HG03521 (cell line): ENCODE measurements around the gene COL5A3.
"Not testable (repeated sequence)": the region's sequence is repeated elsewhere in the genome, so short reads cannot be mapped to it uniquely, and the experiment has no call there.

Source experiments
- ATAC-seq: cut with Tn5 transposase; IDR thresholded peaks from one replicate; pipeline ENCODE4 v1.9.1; 2021; ENCODE audit warnings: mild to moderate bottlenecking, moderate library complexity; ENCODE audit not compliant: unreplicated experiment

Gene COL5A3

GRCh38 chr19:10010247-10010691 lies at the start of gene COL5A3:
TSS of gene COL5A3 (minus strand) at chr19:10010504. CDS start at chr19:10010385, 119 bp downstream.
- ATAC-seq: no peak

- ATAC-seq: no peak
Observed at GRCh38 chr19:10052602-10053360, 42.5 kb upstream of the COL5A3 start.

GRCh38 chr19:10049626-10050025 lies 39.3 kb upstream of the COL5A3 start:
- no peak for ATAC-seq

GRCh38 chr19:10045371-10045770 lies 35.1 kb upstream of the COL5A3 start:
- no peak for ATAC-seq

GRCh38 chr19:10044390-10044789 lies 34.1 kb upstream of the COL5A3 start:
- ATAC-seq: no peak

GRCh38 chr19:10043286-10043927 lies 33.1 kb upstream of the COL5A3 start:
- no peak for ATAC-seq

GRCh38 chr19:10037809-10038208 lies 27.5 kb upstream of the COL5A3 start:
- ATAC-seq: no peak

GRCh38 chr19:10037367-10037766 lies 27.1 kb upstream of the COL5A3 start:
- ATAC-seq: no peak

GRCh38 chr19:10036601-10037071 lies 26.3 kb upstream of the COL5A3 start:
- ATAC-seq: no peak

- ATAC-seq: no peak
Observed at GRCh38 chr19:10033614-10034013, 23.3 kb upstream of the COL5A3 start.

GRCh38 chr19:10027158-10027997 lies 17.1 kb upstream of the COL5A3 start:
- ATAC-seq: no peak

- no peak for ATAC-seq
Observed at GRCh38 chr19:10026744-10027143, 16.4 kb upstream of the COL5A3 start.

- ATAC-seq: not testable (repeated sequence)
Observed at GRCh38 chr19:10023096-10023495, 12.8 kb upstream of the COL5A3 start.

GRCh38 chr19:10021863-10022262 lies 11.6 kb upstream of the COL5A3 start:
- ATAC-seq: no peak

GRCh38 chr19:10021446-10021845 lies 11.1 kb upstream of the COL5A3 start:
- no peak for ATAC-seq

- no peak for ATAC-seq
Observed at GRCh38 chr19:10020851-10021250, 10.5 kb upstream of the COL5A3 start.

GRCh38 chr19:10019246-10019645 lies 8.9 kb upstream of the COL5A3 start:
- ATAC-seq: no peak

GRCh38 chr19:10018786-10019185 lies 8.5 kb upstream of the COL5A3 start:
- no peak for ATAC-seq

- ATAC-seq: no peak
Observed at GRCh38 chr19:10018263-10018662, 8.0 kb upstream of the COL5A3 start.

- no peak for ATAC-seq
Observed at GRCh38 chr19:10013834-10014618, 3.7 kb upstream of the COL5A3 start.

GRCh38 chr19:10013316-10013715 lies 3.0 kb upstream of the COL5A3 start, which contains the start of gene RDH8:
TSS of gene RDH8 (plus strand) at chr19:10013483. CDS start at chr19:10013498, 15 bp downstream.
- ATAC-seq: no peak
